ENCODE results near the gene AUTS2.

GRCh38 chr7:69898189-69898588 lies 299.9 kb downstream of the AUTS2 start:
- TF ChIP-seq SMARCA5 (IDR thresholded peaks at IDR 0.05) (no peak), ESRRA (IDR thresholded peaks at IDR 0.05; ENCODE audit: low read length) (no peak), ELK1 (IDR thresholded peaks at IDR 0.05; ENCODE audit: low read depth, low read length) (no peak), EZH2 (IDR thresholded peaks at IDR 0.05; ENCODE audit: borderline replicate concordance, control insufficient read depth, low read depth, low read length) (no peak), POLR2AphosphoS5 (IDR thresholded peaks at IDR 0.05; ENCODE audit: low read length) (no peak), CTCF (IDR thresholded peaks at IDR 0.05 in 2 of 3, conservative IDR thresholded peaks at IDR 0.05 in 1 of 3; ENCODE audit: control insufficient read depth in 2 of 3, extremely low read depth in 1 of 3, insufficient read depth in 1 of 3, low read depth in 3 of 3, low read length in 3 of 3) (no peak), TAF1 (IDR thresholded peaks at IDR 0.05; ENCODE audit: borderline replicate concordance, low read depth, low read length) (no peak), CBFB (IDR thresholded peaks at IDR 0.05; ENCODE audit: low read depth) (0 out of 2 replicates have a peak, but pooled peaks have one; percentile 58), REST (IDR thresholded peaks at IDR 0.05; ENCODE audit: low read depth, low read length) (no peak), IKZF2 (IDR thresholded peaks at IDR 0.05) (peak in 1 of 2 experiments; percentile 34; a peak in 1 of 4 replicates), POLR2A (IDR thresholded peaks at IDR 0.05; ENCODE audit: low read depth, low read length) (no peak), MYC (IDR thresholded peaks at IDR 0.05; ENCODE audit: insufficient read depth, insufficient read length, insufficient replicate concordance, low read length, severe bottlenecking) (no peak), FOXM1 (IDR thresholded peaks at IDR 0.05; ENCODE audit: low read depth, low read length) (peak; percentile 46; the same call in 1 of the 2 replicates)

Data from GM12878 (cell line).